22Rv1 (cell line): ENCODE measurements around the gene TLE3.

Source experiments
- H3K27ac ChIP-seq: fragments of 450-650 bp; 2 replicates; pipeline ENCODE4 v1.5.1; 2017
- CTCF ChIP-seq: fragments of 450-650 bp; IDR thresholded peaks from 2 replicates; pipeline ENCODE4 v1.5.1; 2017; ENCODE audit warnings: mild to moderate bottlenecking
- ZFX ChIP-seq: fragments of 450-650 bp; IDR thresholded peaks from 2 replicates; pipeline ENCODE4 v1.6.1; 2017; ENCODE audit warnings: antibody characterized with exemption, borderline replicate concordance

The TLE3 gene

GRCh38 chr15:70098153-70098460, 390 bp upstream of the TLE3 start:
- TF ChIP-seq ZFX (no peak), CTCF (peak; percentile 18)
- peak overlapping the region; percentile 96 for H3K27ac ChIP-seq

GRCh38 chr15:70097063-70097320, 725 bp downstream of the TLE3 start:
- H3K27ac ChIP-seq = peak overlapping the region; percentile 96
- TF ChIP-seq CTCF (no peak), ZFX (no peak)

- TF ChIP-seq CTCF (no peak), ZFX (no peak)
- peak overlapping the region; percentile 96 for H3K27ac ChIP-seq
Measured at GRCh38 chr15:70096215-70097062, 1.3 kb downstream of the TLE3 start.

GRCh38 chr15:70095408-70096214, 2.1 kb downstream of the TLE3 start:
- peak overlapping the region; percentile 96 for H3K27ac ChIP-seq
- TF ChIP-seq CTCF (no peak; the same call in 1 of the 2 replicates), ZFX (no peak)

- TF ChIP-seq CTCF (no peak), ZFX (no peak)
- H3K27ac ChIP-seq = peak overlapping the region; percentile 96
Measured at GRCh38 chr15:70094690-70095311, 2.9 kb downstream of the TLE3 start.

GRCh38 chr15:70093481-70094319, 4.0 kb downstream of the TLE3 start:
- TF ChIP-seq ZFX (no peak), CTCF (no peak)
- H3K27ac ChIP-seq = peak overlapping the region; percentile 96
